Sciatic nerve (tissue), 2 donors: Measurements from ENCODE around the gene AARS2. TPM values are rescaled to one million over a fixed set of nuclear protein-coding genes. Genes with fewer than 3 reads are reported as not detected.
A peak's percentile ranks its signal among the peaks of the same experiment; 100 is the strongest.

Source experiments
- ATAC-seq: fragments of 200-7000 bp; cut with Tn5 transposase; one replicate; pipeline ENCODE4 v1.9.1; 2020; ENCODE audit warnings: mild to moderate bottlenecking, moderate library complexity
- DNase-seq: peaks from one replicate; pipeline ENCODE4 v3.0.0-alpha.2; 2020; ENCODE audit warnings: low spot score
- intact Hi-C: fragments of 100-400 bp; cut with DNase I; formaldehyde crosslinking; loops from one replicate; pipeline ENCODE4 v1.14.2; 2022
- total RNA-seq: library from RNA; stranded (reverse); fragmentation: NEBNext Ultra II Directional; extraction: Animal tissue kit (Norgen Biotek cat#: 25700); gene quantifications from one replicate; pipeline ENCODE4 v1.2.1, GENCODE V29; 2021
- donor health status: DM: no; HTN: no; CAD: no.
- donor health status: DM: no; HTN: no; CAD: no.

Gene AARS2
- total RNA-seq, 1 donor from 2014 or later = 13.3 TPM

DNA sequence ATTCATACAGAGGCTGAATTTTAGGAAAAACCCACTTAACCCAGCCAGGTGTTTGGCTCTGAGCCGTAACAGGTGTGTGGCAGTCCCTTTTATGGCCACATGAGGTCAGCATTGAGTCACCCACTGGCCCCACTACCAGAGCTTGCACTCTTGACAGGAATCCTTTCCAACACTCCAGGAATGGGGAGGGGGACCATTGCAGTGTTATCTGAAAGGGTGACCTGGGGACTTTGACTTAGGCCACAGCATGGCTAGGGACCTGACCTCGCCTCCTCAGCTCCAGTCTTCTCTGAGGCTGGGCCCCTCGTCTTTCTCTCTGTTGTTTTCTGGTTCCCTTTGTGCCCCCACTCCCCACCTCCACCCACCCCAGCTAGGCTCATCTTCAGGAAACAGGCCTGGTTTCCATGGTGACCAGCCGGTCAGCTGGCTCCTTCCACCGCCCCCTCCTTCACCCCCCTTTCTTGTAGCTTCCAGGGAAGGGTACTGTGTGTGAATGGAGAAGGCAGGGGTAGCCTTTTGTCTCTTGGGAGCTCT is 45.0 kb downstream of the AARS2 start:
- no peak for ATAC-seq
- DNase-seq = no peak
- intact Hi-C loops = loop anchor here (5.0 kb wide), 1 partner anchor 1596 kb away; no protein-coding TSS in a partner anchor

GRCh38 chr6:44267252-44267651 is 45.9 kb downstream of the AARS2 start:
- DNase-seq = no peak
- ATAC-seq = no peak
- intact Hi-C loops = loop anchor here (5.0 kb wide), 1 partner anchor 1595 kb away; no protein-coding TSS in a partner anchor

DNA sequence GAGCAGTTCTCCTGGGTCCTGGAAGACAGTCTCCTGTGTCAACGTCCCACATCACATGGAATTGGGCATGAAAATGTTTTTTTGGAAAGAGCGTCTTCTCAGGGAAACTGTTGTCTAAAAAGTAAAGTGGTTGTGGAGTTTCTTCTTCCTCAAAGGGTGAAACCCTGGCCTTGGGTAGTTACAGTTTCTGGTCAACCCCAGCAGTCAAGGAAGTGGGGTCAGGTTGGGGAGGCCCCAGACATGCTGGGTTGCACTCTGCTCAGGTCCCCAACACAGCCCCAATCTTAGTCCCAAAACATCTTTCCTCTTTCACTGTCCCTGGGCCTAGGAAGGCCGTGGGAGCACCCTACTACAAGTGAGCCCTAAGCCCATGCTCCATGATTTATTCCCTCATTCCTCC is 46.8 kb downstream of the AARS2 start:
- intact Hi-C loops = loop anchor here (5.0 kb wide), 1 partner anchor 1594 kb away; no protein-coding TSS in a partner anchor
- no peak for DNase-seq
- no peak for ATAC-seq

- ATAC-seq = no peak
Observed at GRCh38 chr6:44265722-44266233, 47.4 kb downstream of the AARS2 start.

GRCh38 chr6:44265007-44265721 is 48.0 kb downstream of the AARS2 start, which contains the start of gene NFKBIE:
Gene NFKBIE (minus strand): TSS chr6:44265551. CDS start chr6:44265346, 205 bp downstream.
- ATAC-seq (peak; percentile 94), DNase-seq (peak; percentile 99)
- intact Hi-C loops = loop anchor here (5.0 kb wide), 1 partner anchor 1593 kb away; no protein-coding TSS in a partner anchor

More at GRCh38 chr6:44265722-44266233, 47.4 kb downstream of the AARS2 start:
- no peak for DNase-seq
- intact Hi-C loops = loop anchor here (5.0 kb wide), 1 partner anchor 1593 kb away; no protein-coding TSS in a partner anchor

DNA sequence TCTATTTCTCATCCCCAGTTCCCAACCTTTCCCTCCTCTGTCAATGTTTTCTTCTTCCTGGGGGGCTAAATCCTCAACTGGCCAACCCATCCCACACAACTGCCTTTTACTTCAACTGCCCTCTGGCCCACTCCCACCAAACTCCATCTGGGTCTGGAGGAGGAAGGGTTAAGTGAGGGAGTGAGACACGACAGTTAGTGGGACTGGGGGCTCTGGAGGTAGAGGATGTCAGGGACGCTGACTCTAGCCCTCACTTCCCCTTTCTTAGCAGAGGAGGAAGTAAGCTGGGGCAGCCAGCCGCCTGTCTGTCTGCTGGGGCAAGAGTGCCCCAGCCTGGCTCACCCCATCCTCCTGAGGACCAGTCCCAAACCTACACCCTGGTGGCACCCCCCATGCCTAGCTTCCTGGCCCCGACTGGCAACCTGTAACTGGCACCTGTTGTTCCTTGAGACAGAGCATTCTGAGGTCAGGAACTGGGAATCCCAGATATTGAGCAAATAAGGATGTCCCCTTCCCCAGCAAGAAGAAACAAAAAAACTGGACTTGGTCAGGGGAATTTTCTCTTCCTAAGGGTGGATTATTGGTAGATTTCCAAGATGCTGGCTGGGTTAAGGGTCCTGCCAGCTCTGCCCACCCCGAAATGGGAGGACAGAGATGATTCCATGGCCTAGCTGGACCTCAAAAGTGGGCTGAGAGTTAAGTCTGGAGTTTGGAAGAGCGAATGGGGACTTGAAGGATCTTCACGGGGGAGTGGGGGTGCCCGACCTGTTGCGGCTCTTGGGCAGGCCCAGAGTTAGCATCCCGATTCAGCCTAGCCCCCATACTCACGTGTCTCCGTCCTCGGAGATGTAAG is 48.8 kb downstream of the AARS2 start:
- intact Hi-C loops = loop anchor here (5.0 kb wide), 1 partner anchor 1592 kb away; no protein-coding TSS in a partner anchor
- ATAC-seq (peak; percentile 29), DNase-seq (no peak)

DNA sequence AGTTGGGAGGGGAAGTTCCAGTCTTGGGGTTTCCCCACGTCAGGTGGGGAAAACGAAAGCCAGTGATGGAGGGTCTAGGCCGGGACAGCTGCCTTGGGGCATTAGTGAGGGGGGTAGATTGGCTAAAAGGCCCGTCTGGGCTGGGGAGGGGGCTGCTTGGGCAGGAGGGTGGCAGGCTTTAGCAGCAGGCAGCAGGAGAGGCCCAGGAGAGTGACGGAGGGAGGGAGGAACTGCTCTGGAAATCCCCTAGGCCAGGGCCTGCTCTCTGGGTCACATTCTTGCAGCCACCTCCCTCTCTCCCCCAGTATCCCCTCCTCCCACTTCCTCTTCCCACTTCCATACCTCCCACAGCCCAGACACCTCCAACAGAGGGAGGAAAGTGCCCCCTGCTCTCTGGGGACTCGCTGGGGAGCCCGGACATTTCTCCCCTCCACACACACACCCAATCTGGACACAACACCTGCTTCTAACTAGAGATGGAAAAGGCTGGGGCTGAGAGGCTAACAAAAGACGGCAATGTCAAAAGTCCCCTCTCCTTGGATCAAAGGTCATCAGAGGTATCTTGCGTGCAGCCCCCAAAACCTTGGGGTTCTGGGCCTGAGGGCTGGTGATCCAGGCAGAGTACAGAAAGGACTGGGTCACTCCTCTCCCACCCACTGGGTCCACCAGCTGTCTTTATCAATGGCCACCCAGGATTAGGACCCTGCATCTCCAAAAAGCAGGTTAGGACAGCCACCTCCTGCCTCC is 49.6 kb downstream of the AARS2 start:
- no peak for ATAC-seq
- intact Hi-C loops = no loop called here

GRCh38 chr6:44262467-44263353 is 50.4 kb downstream of the AARS2 start:
- intact Hi-C loops = no loop called here
- no peak for DNase-seq
- ATAC-seq = no peak

More for the DNA sequence above, 49.6 kb downstream of the AARS2 start:
- DNase-seq = no peak

- ATAC-seq = no peak
- intact Hi-C loops = no loop called here
- no peak for DNase-seq
Observed at GRCh38 chr6:44261581-44261980, 51.6 kb downstream of the AARS2 start.

- DNase-seq (no peak), ATAC-seq (no peak)
- intact Hi-C loops = no loop called here
Observed at GRCh38 chr6:44260451-44261297, 52.5 kb downstream of the AARS2 start.

DNA sequence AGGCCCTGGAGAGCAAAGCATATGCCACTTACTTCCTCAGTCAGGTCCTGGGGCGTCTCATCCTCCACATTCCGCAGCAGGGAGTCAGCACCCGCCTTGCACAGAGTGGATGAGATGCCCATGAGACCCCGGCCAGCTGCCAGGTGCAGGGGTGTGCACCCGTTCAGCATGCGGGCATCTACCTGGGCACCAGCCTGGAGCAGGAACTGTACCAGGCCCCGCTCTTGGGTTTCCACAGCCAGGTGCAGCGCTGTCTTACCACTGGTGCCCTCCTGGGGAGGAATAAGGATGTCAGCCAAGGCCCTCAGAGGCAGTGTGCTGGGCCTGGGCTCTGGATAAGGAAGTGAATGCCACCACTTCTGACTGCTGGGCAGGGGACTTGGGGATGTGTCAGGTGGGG is 53.1 kb downstream of the AARS2 start:
- no peak for ATAC-seq

DNA sequence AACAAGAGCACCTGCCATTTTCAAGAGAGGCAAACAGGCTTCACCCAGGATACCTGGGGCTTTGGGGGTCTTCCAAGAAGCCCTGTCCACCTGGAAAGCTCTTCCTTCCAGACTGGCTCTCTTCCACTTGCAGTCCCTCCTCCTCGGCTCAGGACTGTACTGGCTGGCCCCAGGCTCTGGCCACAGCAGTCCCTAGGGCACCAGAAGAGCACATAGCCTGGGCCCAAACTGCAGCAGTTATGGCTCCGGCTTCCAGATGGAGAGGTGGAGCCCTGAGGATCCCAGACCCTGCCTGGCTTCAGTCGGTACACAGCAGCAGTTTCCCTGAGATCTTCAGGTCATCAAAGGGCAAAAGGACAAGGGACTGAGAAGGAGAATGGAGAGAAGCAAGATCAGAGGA is 54.2 kb downstream of the AARS2 start:
- DNase-seq = no peak
- no peak for ATAC-seq
- intact Hi-C loops = no loop called here

More for the DNA sequence above, 53.1 kb downstream of the AARS2 start:
- intact Hi-C loops = no loop called here
- no peak for DNase-seq

DNA sequence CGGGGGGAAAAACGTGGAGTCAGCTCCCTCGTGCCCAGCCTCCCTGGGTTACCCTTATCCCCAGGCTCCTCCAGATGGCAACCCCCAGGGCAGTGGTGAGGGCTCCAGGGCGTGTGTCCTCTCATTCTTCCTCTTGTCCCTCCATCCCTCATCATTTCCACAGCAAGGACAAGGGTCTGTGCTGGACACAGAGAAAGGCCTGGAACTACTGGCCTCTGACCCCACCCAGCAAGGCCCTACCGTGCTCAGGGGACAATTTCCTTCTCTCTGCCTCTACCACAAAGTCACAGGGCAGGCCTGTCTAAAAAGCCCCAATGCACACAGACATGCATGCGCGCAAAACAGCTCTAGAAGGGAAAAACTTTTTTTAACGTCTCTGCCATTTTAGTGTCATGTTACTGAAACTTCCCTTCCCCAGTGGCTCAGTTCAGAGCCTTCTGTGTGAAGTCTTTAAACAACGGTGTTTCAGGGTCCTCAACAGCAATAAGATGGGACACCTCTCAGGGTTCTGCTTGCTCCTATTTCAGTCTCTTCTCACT is 54.8 kb downstream of the AARS2 start:
- DNase-seq (no peak), ATAC-seq (no peak)
- intact Hi-C loops = no loop called here

DNA sequence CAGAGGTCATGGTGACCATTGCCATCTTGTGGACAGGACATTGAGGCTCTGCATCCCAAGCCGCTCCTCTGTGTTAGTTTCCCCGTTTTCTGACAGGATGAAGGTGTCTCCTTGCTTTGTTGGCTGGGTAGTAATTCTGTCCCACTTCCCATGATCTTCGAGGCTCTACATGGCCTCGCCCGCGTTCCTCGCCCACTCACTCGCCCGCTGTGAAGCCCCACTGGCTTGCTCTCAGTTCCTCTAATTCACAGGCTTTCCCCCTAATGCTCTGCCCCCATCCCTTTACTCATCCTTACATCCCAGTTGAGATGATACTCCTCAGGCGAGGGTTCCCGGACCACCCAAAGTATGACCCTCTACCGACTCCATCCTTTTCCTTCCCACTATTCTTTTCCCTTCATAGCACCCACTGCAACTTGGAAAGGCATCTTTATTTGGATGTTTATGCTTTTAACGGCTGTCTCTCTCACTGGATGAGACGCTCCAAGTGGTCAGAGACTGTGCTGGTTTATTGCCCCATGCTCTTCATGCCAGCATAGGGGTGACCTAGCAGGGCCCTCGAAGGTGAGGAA is 55.3 kb downstream of the AARS2 start:
- ATAC-seq (no peak), DNase-seq (no peak)
- intact Hi-C loops = no loop called here

DNA sequence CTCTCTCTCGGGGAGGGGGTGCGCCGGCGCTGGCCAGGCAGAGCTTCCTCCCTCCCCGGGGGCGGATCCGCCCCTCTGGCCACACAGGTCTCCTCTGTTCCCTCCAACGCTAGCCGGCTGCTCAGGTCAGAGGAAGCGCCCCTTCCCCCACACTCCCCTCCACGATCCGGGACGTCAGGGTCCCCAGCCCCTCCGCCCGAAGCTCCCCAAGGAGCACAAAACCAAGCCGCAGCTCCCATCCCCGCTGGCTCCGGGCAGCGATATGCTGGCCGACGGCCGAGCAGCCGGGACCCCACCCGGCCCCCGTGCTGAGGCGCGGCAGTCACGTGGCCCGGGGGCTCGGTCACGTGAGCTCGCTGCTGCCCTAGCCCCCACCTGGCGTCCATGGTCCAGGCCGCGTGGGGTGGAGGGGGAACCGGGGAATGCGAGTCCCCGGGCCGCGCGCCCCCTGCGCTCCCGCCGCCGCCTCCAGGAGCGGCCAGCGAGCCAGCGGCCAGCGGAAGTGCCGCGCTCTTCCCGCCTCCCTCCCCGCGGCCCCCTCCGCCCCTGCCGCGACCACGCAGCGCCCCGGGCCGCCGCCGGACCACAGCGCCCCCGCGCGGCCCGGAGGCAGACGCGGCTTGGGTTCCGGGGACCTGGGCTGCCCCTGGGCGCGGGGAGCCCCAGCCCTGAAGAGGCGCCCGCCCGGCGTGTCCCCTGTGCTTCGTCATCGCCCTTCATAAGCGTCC is 56.0 kb downstream of the AARS2 start, which contains the start of gene SLC35B2:
Gene SLC35B2 (minus strand): TSS at position 504 of the 728 bp plus-strand sequence. CDS start 118 bp downstream, at position 386.
- DNase-seq (peak; percentile 90), ATAC-seq (peak; percentile 89)
- intact Hi-C loops = no loop called here

GRCh38 chr6:44256775-44257024 is 56.4 kb downstream of the AARS2 start:
- no peak for ATAC-seq
- no peak for DNase-seq
- intact Hi-C loops = no loop called here
